Measurements from ENCODE around the gene RAPGEF6.

GRCh38 chr5:131595088-131596033, 39.7 kb downstream of the RAPGEF6 start:
- TF ChIP-seq EZH2 (IDR thresholded peaks at IDR 0.05; ENCODE audit: insufficient read depth, poor library complexity, severe bottlenecking): no peak
- TF ChIP-seq EZH2phosphoT487 (IDR thresholded peaks at IDR 0.05; ENCODE audit: insufficient read depth, low read depth): no peak

Data from GM23248 (cell line).